Heart left ventricle (tissue), 16 donors: ENCODE data around the gene GET4. TPM values are rescaled to one million over a fixed set of nuclear protein-coding genes. Genes with fewer than 3 reads are reported as not detected.

Source experiments
- ATAC-seq, 4 donors: fragments of 200-7000 bp; cut with Tn5 transposase; one replicate each; pipeline ENCODE4 v1.9.1; 2020 to 2022; ENCODE audit warnings: moderate library complexity in 4 of 4, mild to moderate bottlenecking in 3 of 4, moderate number of reproducible peaks in 1 of 4
- DNase-seq, 5 donors: peaks; one replicate each; pipeline ENCODE4 v3.0.0-alpha.2; 2020
- H3K27ac ChIP-seq, 12 donors: fragments of 200-600 bp; sonication (generic) in 4 of 12; one replicate each; pipeline versions ENCODE4 v1.5.0 to v1.8.0; 2016 to 2022; ENCODE audit warnings: mild to moderate bottlenecking in 2 of 12
- H3K27me3 ChIP-seq, 9 donors: fragments of 200-600 bp; sonication (generic) in 2 of 9; one replicate each; pipeline versions ENCODE4 v1.5.1 to v1.8.0; 2016 to 2022; ENCODE audit warnings: mild to moderate bottlenecking in 3 of 9
- H3K36me3 ChIP-seq, 9 donors: fragments of 200-600 bp; sonication (generic) in 2 of 9; one replicate each; pipeline versions ENCODE4 v1.5.0 to v1.8.0; 2018 to 2022; ENCODE audit warnings: mild to moderate bottlenecking in 2 of 9
- H3K4me1 ChIP-seq, 12 donors: fragments of 200-600 bp; sonication (generic) in 4 of 12; one replicate each; pipeline versions ENCODE4 v1.5.0 to v1.8.0; 2016 to 2022; ENCODE audit warnings: mild to moderate bottlenecking in 3 of 12
- H3K4me3 ChIP-seq, 12 donors: fragments of 200-600 bp; sonication (generic) in 4 of 12; one replicate each; pipeline versions ENCODE4 v1.5.0 to v1.8.0; 2017 to 2022; ENCODE audit warnings: mild to moderate bottlenecking in 9 of 12, moderate library complexity in 4 of 12
- H3K9me3 ChIP-seq, 12 donors: fragments of 200-600 bp; sonication (generic) in 4 of 12; one replicate each; pipeline versions ENCODE4 v1.5.0 to v1.8.0; 2016 to 2022; ENCODE audit warnings: mild to moderate bottlenecking in 1 of 12
- POLR2A ChIP-seq, 2 donors: fragments of 450-650 bp; IDR thresholded peaks; one replicate each; pipeline ENCODE4 v1.6.1; 2017; ENCODE audit warnings: antibody characterized with exemption in 2 of 2, mild to moderate bottlenecking in 2 of 2, moderate library complexity in 2 of 2
- WGBS, 4 donors: extraction: QIAGEN DNeasy Blood & Tissue Kit in 2 of 4; methylation state at CpG; one replicate each; pipeline versions ENCODE4 v1.1.5 to v1.1.7; 2013 to 2018; 5-methylcytosine and 5-hydroxymethylcytosine counted together
- intact Hi-C, 10 donors: fragments of 100-400 bp; cut with DNase I; formaldehyde crosslinking; loops; one replicate each; pipeline versions ENCODE4 v1.11.1 to v1.14.2; 2022
- polyA plus RNA-seq, 2 donors: library from polyadenylated mRNA; stranded (reverse); fragments of 200-250 nt; gene quantifications; one replicate each; pipeline ENCODE4 v1.2.3, GENCODE V29; 2013
- total RNA-seq, 9 donors: library from RNA; depleted of rRNA in 2 of 9; stranded (reverse); fragments of >200 nt in 2 of 9; fragmentation: NEBNext Ultra II Directional in 3 of 9; extraction: Animal tissue kit (Norgen Biotek cat#: 25700) in 3 of 9; gene quantifications; one replicate each; pipeline versions ENCODE4 v1.1.0 to v1.2.4, GENCODE V29; 2016 to 2023
- TF ChIP-seq, protein P1 (sequence below), 12 donors: fragments of 200-600 bp; sonication (generic) in 4 of 12; IDR thresholded peaks; one replicate each; pipeline versions ENCODE4 v1.5.0 to v1.8.0; 2018 to 2022; ENCODE audit warnings: antibody characterized with exemption in 12 of 12, mild to moderate bottlenecking in 5 of 12
- donor health status: ischemic (EF 13 %, LVEDD 7.1; RV severe dilation, severe dysfunction).
- donor health status: healthy with polysubstance abuse.
- donor health status: DM: no; HTN: yes; CAD: no.
- donor health status: DM: no; HTN: no; CAD: no.
- donor health status: ischemic (EF 25% LVEDD 6.9; RV normal size, moderate dysfunction).
- donor health status: ischemic (EF 25% LVEDD 5.7; RV mildly dilated, moderate dysfunction).
- donor health status: healthy.
- donor health status: DM: yes; HTN: yes; CAD: no.
- donor health status: ischemic (EF 35%, LVEDD 5.7; RV mildly dilated, moderate dysfunction).
- donor health status: nonischemic (EF 11% LVEDD 7.7; RV severe dilation, severe dysfunction).
- donor health status: DM: yes; HTN: yes; CAD: no.
- donor health status: PGD.
- donor health status: ischemic (EF 29% LVEDD 5.4; RV normal size, mild dysfunction).
- donor health status: nonischemic (EF 23%, LVEDD 6.1; RV moderate dilation, normal function).

The GET4 gene
- total and polyA plus RNA-seq, 11 donors: 14.6 to 34.1 (median 19.7) TPM

DNA sequence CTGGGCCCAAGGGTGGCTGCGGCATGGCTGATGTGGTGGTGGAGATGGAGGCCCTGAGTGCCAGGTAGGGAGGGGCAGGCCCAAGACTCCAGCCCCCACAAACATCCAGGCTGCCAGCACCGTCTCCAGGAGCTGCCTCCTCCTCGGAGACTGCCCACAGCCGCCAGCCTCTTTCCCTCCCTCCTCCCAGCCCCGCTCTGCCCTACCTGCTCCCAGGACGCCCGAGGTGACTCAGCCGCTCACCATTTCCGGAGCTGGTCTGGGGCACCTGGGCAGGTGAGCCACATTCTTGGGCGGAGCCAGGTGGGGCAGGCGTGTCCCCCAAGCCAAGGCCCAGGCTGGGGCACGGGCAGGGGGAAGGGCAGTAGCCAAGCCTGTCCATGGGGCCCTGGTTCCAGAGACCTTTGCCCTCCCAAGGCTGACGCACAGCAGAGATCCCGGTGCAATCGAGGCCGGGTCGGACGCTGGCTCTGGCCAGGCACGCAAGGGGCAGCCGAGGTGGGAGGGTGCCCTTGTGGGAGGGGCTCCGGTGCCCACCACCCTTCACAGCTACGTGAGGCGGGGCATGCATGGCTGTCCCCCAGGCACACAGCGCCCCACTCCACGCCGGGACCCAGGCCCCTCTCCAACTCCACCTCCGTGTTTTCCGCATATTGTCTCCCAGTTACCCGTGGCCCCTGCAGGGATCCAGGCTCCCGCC, 69.4 kb downstream of the GET4 start:
- TF ChIP-seq, protein P1, sequence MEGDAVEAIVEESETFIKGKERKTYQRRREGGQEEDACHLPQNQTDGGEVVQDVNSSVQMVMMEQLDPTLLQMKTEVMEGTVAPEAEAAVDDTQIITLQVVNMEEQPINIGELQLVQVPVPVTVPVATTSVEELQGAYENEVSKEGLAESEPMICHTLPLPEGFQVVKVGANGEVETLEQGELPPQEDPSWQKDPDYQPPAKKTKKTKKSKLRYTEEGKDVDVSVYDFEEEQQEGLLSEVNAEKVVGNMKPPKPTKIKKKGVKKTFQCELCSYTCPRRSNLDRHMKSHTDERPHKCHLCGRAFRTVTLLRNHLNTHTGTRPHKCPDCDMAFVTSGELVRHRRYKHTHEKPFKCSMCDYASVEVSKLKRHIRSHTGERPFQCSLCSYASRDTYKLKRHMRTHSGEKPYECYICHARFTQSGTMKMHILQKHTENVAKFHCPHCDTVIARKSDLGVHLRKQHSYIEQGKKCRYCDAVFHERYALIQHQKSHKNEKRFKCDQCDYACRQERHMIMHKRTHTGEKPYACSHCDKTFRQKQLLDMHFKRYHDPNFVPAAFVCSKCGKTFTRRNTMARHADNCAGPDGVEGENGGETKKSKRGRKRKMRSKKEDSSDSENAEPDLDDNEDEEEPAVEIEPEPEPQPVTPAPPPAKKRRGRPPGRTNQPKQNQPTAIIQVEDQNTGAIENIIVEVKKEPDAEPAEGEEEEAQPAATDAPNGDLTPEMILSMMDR (IDR thresholded peaks at IDR 0.05): no peak
- TF ChIP-seq POLR2A (IDR thresholded peaks at IDR 0.05): no peak
- intact Hi-C loops: loop anchor here in 1 of 10 donors (5.0 kb wide), 1 partner anchor 33 kb away; no protein-coding TSS in a partner anchor
- DNase-seq (peak in 3 of 5 donors; percentile 17 to 55 (median 25)), ATAC-seq (peak in 2 of 4 donors; percentile 18 to 45)
- Histone ChIP-seq H3K9me3 (peaks cover 0 to 5% (median 0%) of the 10 kb centered on the region in 12 donors), H3K4me1 (peaks cover 0 to 17% (median 0%) of the 10 kb centered on the region in 12 donors), H3K4me3 (no peak overlapping the region), H3K36me3 (peaks cover 0 to 4% (median 0%) of the 10 kb centered on the region in 9 donors), H3K27ac (no peak overlapping the region), H3K27me3 (peaks cover 0 to 6% (median 0%) of the 10 kb centered on the region in 9 donors)
- WGBS, 4 donors: 80 to 88% (median 85%) methylated on average over 14 to 30 of the region's 30 CpGs

Other genes starting within 250 kb of the GET4 start
- gene DNAAF5, start 149.9 kb upstream of the GET4 start, total RNA-seq: 10 to 100 TPM; 13.9 to 45.8 (median 23.7) TPM
- gene DNAAF5, start 149.9 kb upstream of the GET4 start, polyA plus RNA-seq: 10 to 100 TPM in 1 of 2 donors, 1 to 10 TPM in 1; 7.2 to 15.3 TPM
- 10 to 100 TPM; 11.4 to 22.2 (median 18.4) TPM for gene PRKAR1B, start 149.3 kb upstream of the GET4 start, total RNA-seq
- gene PRKAR1B, start 149.3 kb upstream of the GET4 start, polyA plus RNA-seq: 10 to 100 TPM in 1 of 2 donors, 1 to 10 TPM in 1; 4.1 to 15.3 TPM
- gene SUN1, start 44.1 kb upstream of the GET4 start, total RNA-seq: 100 to 1,000 TPM; 117 to 203 (median 157) TPM
- gene SUN1, start 44.1 kb upstream of the GET4 start, polyA plus RNA-seq: 100 to 1,000 TPM; 111 to 148 TPM
- gene ADAP1, start 78.1 kb downstream of the GET4 start, total RNA-seq: 10 to 100 TPM in 6 of 9 donors, 1 to 10 TPM in 3; 7.0 to 16.5 (median 12.0) TPM
- gene ADAP1, start 78.1 kb downstream of the GET4 start, polyA plus RNA-seq: 10 to 100 TPM in 1 of 2 donors, 1 to 10 TPM in 1; 3.1 to 14.0 TPM
- 1 to 10 TPM; 3.1 to 7.8 (median 6.5) TPM for gene COX19, start 99.0 kb downstream of the GET4 start, total RNA-seq
- gene COX19, start 99.0 kb downstream of the GET4 start, polyA plus RNA-seq: 1 to 10 TPM; 5.7 to 6.6 TPM
- not detected for gene CYP2W1, start 106.6 kb downstream of the GET4 start, total RNA-seq
- gene CYP2W1, start 106.6 kb downstream of the GET4 start, polyA plus RNA-seq: not detected
- gene GPR146, start 168.0 kb downstream of the GET4 start, total RNA-seq: 10 to 100 TPM; 12.3 to 56.8 (median 25.2) TPM
- 10 to 100 TPM; 11.1 to 26.4 TPM for gene GPR146, start 168.0 kb downstream of the GET4 start, polyA plus RNA-seq
- 1 to 10 TPM; 1.4 to 8.8 (median 3.0) TPM for gene GPER1, start 211.6 kb downstream of the GET4 start, total RNA-seq
- gene GPER1, start 211.6 kb downstream of the GET4 start, polyA plus RNA-seq: 1 to 10 TPM; 1.8 to 2.8 TPM